NCI-H2196 treated with DMSO at 0.1 percent for 48 hours (cell line): ENCODE data around the gene CISD3.

ENCODE experiments used
- DNase-seq: peaks from one replicate; lab custom pipeline; 2025; ENCODE audit not compliant: unreplicated experiment; lab: John Stamatoyannopoulos, UW

The CISD3 gene, protein sequence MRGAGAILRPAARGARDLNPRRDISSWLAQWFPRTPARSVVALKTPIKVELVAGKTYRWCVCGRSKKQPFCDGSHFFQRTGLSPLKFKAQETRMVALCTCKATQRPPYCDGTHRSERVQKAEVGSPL

DNA sequence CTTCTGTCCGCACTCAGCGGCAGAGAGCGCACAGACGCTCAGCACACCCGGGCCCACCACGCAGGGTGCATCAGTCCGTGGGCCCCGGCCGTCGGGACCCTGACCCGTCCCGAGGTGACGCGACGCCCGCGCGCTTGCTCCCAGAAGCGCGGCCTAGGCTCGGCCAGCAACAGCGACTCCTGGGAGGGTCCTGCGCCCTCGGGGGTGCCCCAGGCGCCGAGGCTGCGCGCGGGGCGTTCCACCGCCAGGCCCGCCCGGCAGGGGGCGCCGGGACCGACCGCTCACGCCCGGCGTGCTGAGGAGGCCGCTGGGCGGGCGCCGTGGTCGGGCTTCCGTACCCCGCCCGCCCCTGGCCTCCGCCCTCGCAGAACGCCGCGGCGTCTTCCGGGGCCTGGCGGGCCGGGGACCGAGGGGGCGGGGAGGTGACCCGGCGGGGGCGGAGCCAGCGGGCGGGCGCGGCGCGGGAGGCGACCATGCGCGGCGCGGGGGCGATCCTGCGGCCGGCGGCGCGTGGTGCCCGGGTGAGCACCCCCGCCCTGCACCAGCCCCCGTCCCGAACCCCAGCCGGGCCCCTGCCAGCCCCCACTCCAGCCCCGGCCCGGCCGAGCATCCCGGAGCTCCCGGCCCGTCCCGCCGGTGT, at the start of gene CISD3:
Gene CISD3 (plus strand): TSS at position 456 of the 640 bp plus-strand sequence. CDS start 18 bp downstream, at position 474.
- DNase-seq: peak; percentile 33

GRCh38 chr17:38681096-38681495, 49.0 kb upstream of the CISD3 start:
- DNase-seq: no peak

DNA sequence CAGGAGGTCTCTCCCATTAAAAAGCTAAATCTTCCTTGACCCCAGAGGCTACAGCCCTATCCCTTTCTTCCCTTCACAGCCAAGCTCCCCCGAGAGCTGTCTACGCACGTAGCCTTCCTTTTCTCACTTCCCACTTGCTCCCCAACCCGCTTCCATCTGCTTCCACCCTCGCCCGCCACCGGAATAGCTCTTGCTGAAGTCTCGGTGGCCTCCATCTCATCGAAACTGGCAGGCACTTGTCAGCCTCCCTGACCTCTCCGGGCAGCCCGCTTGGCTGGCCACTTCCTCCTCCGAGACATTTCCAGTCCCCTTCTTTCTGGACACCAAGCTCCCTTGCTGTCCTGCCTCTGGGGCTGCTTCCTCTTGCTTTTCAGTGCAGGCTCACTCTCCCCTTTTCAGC, 44.6 kb upstream of the CISD3 start:
- DNase-seq: no peak

DNA sequence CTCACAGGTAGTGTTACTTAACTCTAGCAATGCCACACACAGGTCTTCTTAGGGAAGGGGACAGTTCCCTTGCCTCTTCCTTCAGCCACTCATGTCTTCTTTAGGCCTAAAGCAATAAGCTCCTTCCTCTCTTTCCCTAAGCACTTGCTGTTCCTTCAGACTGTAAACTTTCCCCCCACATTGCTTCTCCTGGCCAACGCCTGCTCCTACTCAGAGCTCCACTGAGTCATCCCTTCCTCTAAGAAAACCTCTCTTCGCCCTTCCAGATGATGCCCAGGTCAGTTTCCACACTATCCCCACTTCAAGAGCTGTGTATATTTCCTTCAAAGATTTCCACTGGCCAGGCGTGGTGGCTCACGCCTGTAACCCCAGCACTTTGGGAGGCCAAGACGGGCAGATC, 42.9 kb upstream of the CISD3 start:
- DNase-seq: no peak

GRCh38 chr17:38690386-38690785, 39.8 kb upstream of the CISD3 start:
- DNase-seq: no peak

DNA sequence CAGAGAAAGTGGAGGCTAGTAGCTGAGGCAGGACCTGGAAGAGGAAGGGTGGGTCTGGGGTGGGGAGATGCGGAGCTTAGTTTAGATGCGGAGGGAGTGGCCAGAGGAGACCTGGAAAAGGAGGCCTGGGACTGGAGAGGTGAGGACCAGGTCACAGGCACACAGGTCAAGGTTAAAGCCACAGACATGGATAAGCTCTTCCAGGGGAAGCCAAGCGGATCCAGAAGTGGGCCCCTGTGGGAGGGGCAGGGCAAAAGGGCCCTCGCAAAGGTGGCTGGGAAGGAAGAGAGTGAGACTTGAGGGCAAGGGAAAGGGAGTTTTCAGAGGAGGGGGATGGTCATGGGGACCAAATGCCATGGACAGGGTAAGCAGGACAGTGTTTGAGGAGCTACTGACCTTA, 39.0 kb upstream of the CISD3 start:
- no peak for DNase-seq

DNA sequence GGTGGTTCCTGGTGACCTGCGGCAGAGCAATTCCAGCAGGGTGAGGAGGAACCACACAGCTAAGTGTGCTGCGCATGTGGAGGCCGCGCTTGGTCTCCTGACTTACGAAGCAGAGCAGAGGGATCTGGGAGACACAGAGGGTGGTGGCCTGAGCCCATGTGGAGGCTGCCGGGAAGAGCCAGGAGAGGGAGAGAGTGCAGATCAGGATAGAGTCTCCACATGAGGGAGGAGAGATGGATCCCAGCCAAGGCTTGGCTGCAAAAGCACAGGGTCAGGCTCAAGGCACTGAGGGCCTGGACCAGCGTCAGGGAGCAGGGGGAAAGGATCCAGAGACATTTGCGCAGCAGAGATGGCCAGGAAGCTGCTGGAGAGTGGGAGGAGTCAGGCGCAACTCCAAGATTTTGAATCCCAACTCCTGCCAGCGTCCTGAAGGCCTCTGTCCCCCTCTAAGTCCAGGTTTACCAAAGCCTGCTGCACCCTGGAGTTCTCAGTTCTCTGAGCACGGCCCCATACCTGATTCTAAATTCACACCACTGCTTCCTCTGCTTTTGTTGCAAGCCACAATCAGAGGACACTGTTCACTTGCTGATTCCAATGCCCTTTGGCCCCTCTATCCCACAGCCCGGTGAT, 36.3 kb upstream of the CISD3 start:
- DNase-seq: peak; percentile 57

DNA sequence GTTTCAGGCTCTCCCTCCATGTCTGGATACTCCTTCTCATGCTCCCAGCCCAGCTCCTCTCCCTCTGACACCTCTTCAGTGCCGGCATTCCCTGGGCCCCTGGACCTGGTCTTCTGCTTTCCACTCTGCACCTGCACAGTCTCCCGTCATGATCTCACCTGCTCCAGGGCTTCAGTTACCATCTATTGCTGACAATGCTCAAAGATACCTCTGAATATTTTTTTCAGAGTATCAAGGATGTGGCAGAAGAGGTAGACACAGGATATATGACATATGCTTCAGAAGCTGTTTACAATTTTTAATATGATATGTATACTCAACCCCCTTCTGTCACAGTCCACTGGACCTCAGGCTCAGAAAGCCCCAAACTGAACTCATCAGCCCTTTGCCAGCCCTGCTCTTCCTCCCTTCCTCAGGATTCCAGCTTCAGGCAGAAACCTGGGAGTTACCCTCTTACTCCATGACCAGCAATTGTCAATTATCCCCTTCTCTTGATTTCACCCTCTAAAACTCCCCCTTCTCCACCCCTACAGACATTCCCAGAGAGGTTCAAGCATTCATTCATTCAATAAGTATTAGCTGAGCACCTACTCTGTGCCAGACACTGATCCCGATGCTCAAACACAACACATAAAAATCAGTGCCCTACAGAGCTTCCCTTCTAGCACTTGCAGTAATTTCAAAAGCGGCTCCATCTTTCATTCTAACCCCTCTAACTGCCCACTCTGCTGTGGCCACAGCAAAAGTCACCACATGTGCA, 32.9 kb upstream of the CISD3 start:
- no peak for DNase-seq

DNA sequence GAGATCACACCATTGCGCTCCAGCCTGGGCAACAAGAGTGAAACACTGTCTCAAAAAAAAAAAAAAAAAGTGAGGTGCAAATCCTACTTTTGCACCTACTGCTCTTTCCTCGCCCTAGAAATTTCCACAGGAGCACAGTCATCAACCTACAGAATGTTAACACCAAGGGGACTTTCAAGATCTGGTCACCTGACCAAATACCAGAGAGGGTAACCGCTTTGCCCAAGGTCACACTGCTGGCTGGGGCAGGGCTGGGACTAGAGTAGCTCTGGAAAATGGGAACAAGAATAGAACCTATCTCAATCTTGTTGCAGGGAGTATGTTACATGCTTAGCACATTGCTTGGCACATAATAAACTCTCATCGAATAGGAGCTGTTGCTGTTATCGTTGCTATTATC, 31.4 kb upstream of the CISD3 start:
- DNase-seq: no peak

DNA sequence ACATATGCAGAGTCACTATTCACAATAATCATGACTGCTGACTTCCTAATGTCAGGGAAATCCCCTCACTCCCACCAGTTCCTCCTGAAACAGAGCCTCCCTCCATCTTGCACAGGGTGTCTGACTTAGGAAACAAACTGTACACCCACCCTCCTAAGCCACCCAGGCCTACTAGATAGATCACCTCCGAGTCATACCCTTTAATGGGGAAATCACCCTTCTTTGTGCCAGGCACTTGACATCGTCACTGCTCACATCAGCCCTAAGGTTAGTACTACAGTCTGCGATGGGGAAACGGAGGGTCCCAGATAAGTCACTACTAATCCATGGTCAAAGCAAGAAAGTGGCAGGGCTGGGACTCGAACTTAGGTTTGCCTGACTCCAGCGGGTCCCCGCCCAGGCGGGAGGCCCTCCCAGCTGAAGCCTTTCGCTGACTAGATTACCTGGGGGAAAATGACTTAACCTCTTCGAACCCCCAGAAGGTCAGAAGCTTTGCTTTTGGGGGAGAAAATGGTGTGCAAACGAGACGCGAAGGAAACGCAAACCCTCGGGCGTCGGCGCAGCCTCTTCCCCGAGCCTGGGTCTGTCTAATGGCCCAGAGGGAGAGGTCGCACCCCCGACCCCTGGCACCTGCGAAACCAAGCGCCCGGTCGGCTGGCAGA, 28.5 kb upstream of the CISD3 start:
- DNase-seq: no peak

DNA sequence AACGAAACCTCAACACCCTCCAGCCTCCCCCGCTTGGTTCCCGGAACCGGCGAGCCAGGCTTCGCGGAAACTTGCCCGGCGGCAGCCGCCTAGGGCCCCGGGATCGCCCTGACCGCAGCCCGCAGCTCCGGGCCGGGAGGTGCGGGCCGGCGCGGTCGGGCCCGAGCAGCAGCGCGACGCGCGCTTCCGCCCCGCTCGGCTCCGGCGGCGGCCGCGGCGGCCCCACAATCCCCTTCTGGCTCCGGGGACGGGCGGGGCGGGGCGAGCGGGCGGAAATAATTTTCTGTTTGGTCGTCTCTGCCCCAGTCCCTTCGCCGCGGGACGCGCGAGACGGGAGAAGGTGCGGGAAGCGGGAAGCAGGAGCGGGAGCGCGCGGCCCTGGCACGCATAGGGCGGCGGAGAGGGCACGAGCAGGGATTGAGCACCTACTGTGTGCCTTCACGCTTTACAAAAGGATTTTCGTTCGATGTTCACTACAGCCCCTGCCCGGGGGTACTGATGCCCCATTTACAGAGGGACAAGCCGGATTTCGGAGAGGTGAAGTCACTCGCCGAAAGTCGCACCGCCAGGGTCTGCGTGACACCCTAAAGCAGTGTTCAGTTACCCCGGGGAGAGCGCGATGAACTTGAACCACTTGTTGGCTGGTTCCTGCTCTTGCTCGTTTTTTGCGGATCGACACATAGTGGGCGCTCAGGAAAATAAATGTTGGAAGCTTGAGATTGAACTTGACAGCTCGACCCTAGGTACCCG, 27.8 kb upstream of the CISD3 start:
- peak; percentile 54 for DNase-seq

DNA sequence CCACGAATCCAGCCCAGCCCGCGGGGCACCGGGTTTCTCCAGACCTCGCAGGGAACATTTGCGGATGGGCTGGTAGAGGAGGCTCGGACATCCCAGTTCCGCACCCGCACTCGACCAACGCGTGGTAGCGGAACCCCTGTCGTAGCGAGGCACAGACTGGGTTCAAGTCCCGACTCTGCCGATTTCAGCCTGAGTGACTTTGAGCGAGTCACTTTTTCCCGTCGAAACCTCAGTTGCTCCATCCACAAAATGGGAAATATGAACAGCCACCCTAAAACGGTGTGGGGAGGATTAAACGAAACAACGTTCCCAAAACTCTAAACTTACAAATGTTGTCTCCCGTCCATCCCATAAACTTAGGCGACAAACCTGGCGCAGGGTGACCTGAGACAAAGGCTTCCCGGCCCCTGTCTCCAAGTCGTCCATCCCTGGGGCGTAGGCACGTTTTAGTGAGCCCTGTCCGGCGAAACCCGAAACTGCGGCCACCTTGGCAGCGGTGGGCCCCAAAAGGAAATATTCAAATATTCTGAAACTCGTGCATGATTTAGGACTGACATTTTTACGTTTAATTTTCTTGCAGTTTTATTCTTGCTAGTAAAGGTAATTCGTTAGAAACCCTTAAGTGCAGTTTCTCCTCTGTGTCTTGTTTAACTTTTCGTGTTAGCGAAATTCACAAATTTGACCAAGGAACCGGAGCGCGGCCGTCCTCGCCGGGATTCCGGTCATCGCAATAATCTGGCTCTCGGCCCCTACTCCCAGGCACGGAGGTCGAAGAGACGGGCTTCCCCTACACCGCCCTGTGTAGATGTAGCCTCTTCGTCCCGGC, 27.0 kb upstream of the CISD3 start:
- no peak for DNase-seq

GRCh38 chr17:38703742-38704605, 26.2 kb upstream of the CISD3 start:
- peak; percentile 80 for DNase-seq

GRCh38 chr17:38704606-38705522, 25.3 kb upstream of the CISD3 start, which contains the start of gene MLLT6:
Gene MLLT6 (plus strand): TSS chr17:38705273. CDS start chr17:38705633, 360 bp downstream.
- peak; percentile 25 for DNase-seq

DNA sequence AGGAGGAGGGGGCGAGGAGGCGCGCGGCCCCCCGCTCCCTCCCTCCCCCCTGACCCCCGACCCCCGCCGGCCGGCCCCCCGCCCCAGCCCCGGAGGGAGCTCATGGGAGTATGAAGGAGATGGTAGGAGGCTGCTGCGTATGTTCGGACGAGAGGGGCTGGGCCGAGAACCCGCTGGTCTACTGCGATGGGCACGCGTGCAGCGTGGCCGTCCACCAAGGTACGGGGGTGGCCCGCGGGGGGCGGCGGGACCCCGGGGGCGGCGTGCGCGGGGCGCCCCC, 24.7 kb upstream of the CISD3 start:
- DNase-seq: no peak

GRCh38 chr17:38705803-38706504, 24.2 kb upstream of the CISD3 start:
- no peak for DNase-seq

DNA sequence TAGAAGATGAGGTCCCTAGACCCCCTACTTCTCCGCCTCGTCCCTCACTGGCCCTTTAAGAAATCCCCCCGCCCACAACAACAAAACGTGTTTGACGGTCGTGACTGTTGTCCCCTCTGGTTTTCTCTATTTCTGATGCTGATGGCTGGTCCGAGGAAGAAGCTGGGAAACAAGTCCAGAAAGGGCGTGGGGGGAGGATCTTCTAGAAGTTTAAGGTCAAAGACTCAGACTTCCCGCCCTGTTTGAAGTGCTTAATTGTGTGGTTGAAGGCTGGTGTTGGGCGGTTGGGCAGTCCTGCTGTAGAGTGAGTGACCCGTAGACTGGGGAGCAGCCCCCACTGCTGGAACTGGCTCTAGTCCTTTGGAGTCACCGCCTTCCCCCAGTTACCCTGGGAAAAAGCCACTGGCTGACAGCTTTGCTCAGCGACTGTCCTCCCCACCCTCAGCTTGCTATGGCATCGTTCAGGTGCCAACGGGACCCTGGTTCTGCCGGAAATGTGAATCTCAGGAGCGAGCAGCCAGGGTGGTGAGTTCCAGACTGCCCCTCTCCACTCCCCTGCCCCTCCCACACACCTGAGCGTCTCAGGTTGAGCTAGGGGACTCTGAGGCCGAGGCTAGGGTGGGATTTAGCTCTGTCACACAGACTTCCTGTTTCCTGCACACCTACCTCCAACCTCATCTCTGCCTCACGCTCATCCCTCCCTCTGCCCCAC, 23.5 kb upstream of the CISD3 start:
- DNase-seq: no peak
